ENCODE results near the gene ENHO. TPM values are rescaled to one million over a fixed set of nuclear protein-coding genes. Genes with fewer than 3 reads are reported as not detected.

The ENHO gene
- total and polyA plus RNA-seq, 2 of the 8 experiments (the other 6 are each of a cell fraction or from before 2014, with no cell fraction given): 12.2 to 49.4 TPM

GRCh38 chr9:34503406-34503805, 19.4 kb downstream of the ENHO start (continued):
- no peak for TF ChIP-seq TCF12 (IDR thresholded peaks at IDR 0.05; ENCODE audit: low read depth, low read length)
- no peak for TF ChIP-seq HDAC2 (IDR thresholded peaks at IDR 0.05; ENCODE audit: borderline replicate concordance in 1 of 2, low read depth in 2 of 2, low read length in 2 of 2)
- TF ChIP-seq, protein P1, sequence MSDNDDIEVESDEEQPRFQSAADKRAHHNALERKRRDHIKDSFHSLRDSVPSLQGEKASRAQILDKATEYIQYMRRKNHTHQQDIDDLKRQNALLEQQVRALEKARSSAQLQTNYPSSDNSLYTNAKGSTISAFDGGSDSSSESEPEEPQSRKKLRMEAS (IDR thresholded peaks at IDR 0.05): no peak
- TF ChIP-seq RFX5 (IDR thresholded peaks at IDR 0.05; ENCODE audit: borderline replicate concordance, low read depth, low read length): no peak
